HepG2 (cell line): ENCODE measurements around the gene LMAN2. TPM values are rescaled to one million over a fixed set of nuclear protein-coding genes. Genes with fewer than 3 reads are reported as not detected.

ENCODE experiments used
- ATAC-seq: fragments of 200-7000 bp; cut with Tn5 transposase; 3 replicates; pipeline ENCODE4 v1.9.1; 2020; ENCODE audit warnings: mild to moderate bottlenecking, moderate library complexity
- BruUV-seq: library from RNA; stranded (reverse); fragments of 400-500 nt; replicated peaks from 2 replicates; lab custom pipeline; 2021; lab: Mats Ljungman, UMichigan
- CTCF ChIA-PET: fragments of 300-600 bp; formaldehyde crosslinking; extraction: SDS; loops from one replicate; lab custom pipeline; 2021; ENCODE audit warnings: low total read pairs, inconsistent platforms, low intra/inter-chr PET ratio; lab: Yijun Ruan, JAX
- POLR2A ChIA-PET: fragments of 350-600 bp; sonication (Branson Sonifier 250); formaldehyde crosslinking; loops from one replicate; lab custom pipeline; 2020; ENCODE audit warnings: antibody characterized with exemption, inconsistent platforms; lab: Yijun Ruan, JAX
- DNase-seq: peaks from one replicate; pipeline ENCODE4 v3.0.0-alpha.2; 2015; ENCODE audit warnings: low spot score
- FAIRE-seq: peaks from 3 replicates; lab custom pipeline; 2011; peaks lifted over from hg19 to GRCh38; lab: Jason Lieb, UNC
- H2AFZ ChIP-seq: one replicate; pipeline ENCODE4 v1.6.1; 2011; ENCODE audit warnings: low read length, inconsistent platforms
- H3K27ac ChIP-seq: fragments of 300-600 bp; 3 replicates; pipeline ENCODE4 v1.8.0; 2011; ENCODE audit warnings: mixed run types, mild to moderate bottlenecking, mixed read lengths, low read length, inconsistent platforms; ENCODE audit not compliant: insufficient read depth; ENCODE audit errors: extremely low read length
- H3K27me3 ChIP-seq, 2 experiments: fragments of 200-600 bp in 1 of 2; 2 replicates in 1 of 2; 3 replicates in 1 of 2; pipeline versions ENCODE4 v1.6.0 to v1.8.0; 2011; ENCODE audit warnings: low read length in 2 of 2, mild to moderate bottlenecking in 2 of 2, moderate library complexity in 2 of 2, inconsistent platforms in 1 of 2; ENCODE audit not compliant: insufficient read depth in 2 of 2, control insufficient read depth in 1 of 2
- H3K36me3 ChIP-seq, 2 experiments: fragments of 200-600 bp in 1 of 2; replicated peaks in 1 of 2; 2 replicates in 1 of 2; 3 replicates in 1 of 2; pipeline versions ENCODE4 v1.5.1 to v1.8.0; 2011; ENCODE audit warnings: low read length in 2 of 2, inconsistent platforms in 1 of 2; ENCODE audit not compliant: insufficient read depth in 2 of 2, control insufficient read depth in 1 of 2
- H3K4me1 ChIP-seq: 2 replicates; pipeline ENCODE4 v1.5.1; 2012; ENCODE audit warnings: low read length, inconsistent platforms; ENCODE audit not compliant: insufficient read depth
- H3K4me2 ChIP-seq: 2 replicates; pipeline ENCODE4 v1.6.0; 2011; ENCODE audit warnings: low read depth, low read length, inconsistent platforms
- H3K4me3 ChIP-seq, 3 experiments: fragments of 200-600 bp in 1 of 3; sonication (generic), shearing (Covaris generic) in 1 of 3; replicated peaks in 1 of 3; 2 replicates each; pipeline ENCODE4 v1.5.1; 2011 to 2016; ENCODE audit warnings: low read length in 3 of 3, inconsistent platforms in 2 of 3, low read depth in 2 of 3, mild to moderate bottlenecking in 2 of 3, control low read depth in 1 of 3, mixed read lengths in 1 of 3; ENCODE audit not compliant: insufficient read depth in 1 of 3
- H3K79me2 ChIP-seq: one replicate; pipeline ENCODE4 v1.6.1; 2011; ENCODE audit warnings: low read length, inconsistent platforms; ENCODE audit not compliant: insufficient read depth
- H3K9ac ChIP-seq: 2 replicates; pipeline ENCODE4 v1.6.0; 2011; ENCODE audit warnings: mild to moderate bottlenecking, low read depth, low read length, inconsistent platforms; ENCODE audit not compliant: insufficient read depth
- H3K9me3 ChIP-seq: 2 replicates; pipeline ENCODE4 v1.5.1; 2012; ENCODE audit warnings: mild to moderate bottlenecking, low read length
- H4K20me1 ChIP-seq: 2 replicates; pipeline ENCODE4 v1.6.0; 2011; ENCODE audit warnings: inconsistent platforms, mild to moderate bottlenecking, low read length, moderate library complexity; ENCODE audit not compliant: insufficient read depth
- ESRRA ChIP-seq: sonication (generic); formaldehyde crosslinking; IDR thresholded peaks from 2 replicates; pipeline ENCODE4 v1.5.1; 2020; ENCODE audit warnings: mild to moderate bottlenecking, low read depth, missing genetic modification reagents
- FOXM1 ChIP-seq: sonication (generic); formaldehyde crosslinking; IDR thresholded peaks from 2 replicates; pipeline ENCODE4 v1.5.0; 2020; ENCODE audit warnings: missing genetic modification reagents
- FOXO4 ChIP-seq: sonication (generic); formaldehyde crosslinking; conservative IDR thresholded peaks from 2 replicates; pipeline ENCODE4 v1.8.1; 2023; ENCODE audit warnings: missing genetic modification reagents
- NFKBIZ ChIP-seq: IDR thresholded peaks from 2 replicates; pipeline ENCODE4 v1.6.1; 2018; ENCODE audit warnings: missing genetic modification reagents, missing compliant biosample characterization
- SKI ChIP-seq: fragments of 450-650 bp; IDR thresholded peaks from one replicate; pipeline ENCODE4 v1.6.1; 2018; ENCODE audit warnings: mild to moderate bottlenecking; ENCODE audit not compliant: partially characterized antibody
- ZNF317 ChIP-seq: sonication (generic); formaldehyde crosslinking; IDR thresholded peaks from 2 replicates; pipeline ENCODE4 v1.5.0; 2020; ENCODE audit warnings: mild to moderate bottlenecking, missing genetic modification reagents
- ZNF703 ChIP-seq: sonication (generic); formaldehyde crosslinking; IDR thresholded peaks from 2 replicates; pipeline ENCODE4 v1.5.1; 2020; ENCODE audit warnings: missing genetic modification reagents, mild to moderate bottlenecking, moderate library complexity, borderline replicate concordance
- WGBS: methylation state at CpG from one replicate; pipeline ENCODE4 v1.1.6; 2017; ENCODE audit warnings: low lambda C conversion rate; 5-methylcytosine and 5-hydroxymethylcytosine counted together
- in situ Hi-C: cut with HindIII; loops from 2 replicates; pipeline ENCODE4 v1.10.0; 2017; ENCODE audit warnings: low pct_unique_long_range_greater_than_20kb; ENCODE audit not compliant: extremely low pct_ligation_motif_present
- intact Hi-C: fragments of 100-400 bp; cut with micrococcal nuclease; formaldehyde crosslinking; loops from one replicate; pipeline ENCODE4 v1.10.0; 2022; ENCODE audit not compliant: unreplicated experiment
- polyA plus RNA-seq, 8 experiments: library from polyadenylated mRNA; depleted of rRNA in 3 of 8; stranded (reverse) in 7 of 8; unstranded in 1 of 8; fragments of >200 nt; fragmentation: Illumina TruSeq in 4 of 8; extraction: Trizol in 4 of 8; gene quantifications; 2 replicates each; pipeline versions ENCODE4 v1.2.1 to v1.2.3, GENCODE V29; 2011 to 2016; ENCODE audit warnings: low read depth in 4 of 8, missing spikeins in 1 of 8, mixed read lengths in 1 of 8; ENCODE audit not compliant: insufficient read depth in 1 of 8
- total RNA-seq, 5 experiments: library from RNA; depleted of rRNA; stranded (reverse); fragments of >200 nt; fragmentation: Illumina TruSeq; extraction: Trizol; gene quantifications; 2 replicates each; pipeline ENCODE4 v1.2.3, GENCODE V29; 2016; ENCODE audit warnings: low read depth in 1 of 5
- TF ChIP-seq, protein P1 (sequence below): sonication (generic); formaldehyde crosslinking; conservative IDR thresholded peaks from 2 replicates; pipeline ENCODE4 v1.4.0; 2020; ENCODE audit warnings: missing genetic modification reagents

The LMAN2 gene
- total and polyA plus RNA-seq, 2 of the 13 experiments (the other 11 are each of a cell fraction or from before 2014, with no cell fraction given) = 191 to 197 TPM

- Histone ChIP-seq H3K79me2 (no peaks in the 10 kb centered on the region), H3K27ac (no peak overlapping the region), H2AFZ (no peak overlapping the region), H4K20me1 (no peaks in the 10 kb centered on the region), H3K4me2 (no peak overlapping the region), H3K36me3 (peaks cover 0 to 6% of the 10 kb centered on the region in 2 experiments; a peak in 3 of 5 replicates), H3K4me3 (no peak overlapping the region), H3K4me1 (peaks cover 9% of the 10 kb centered on the region), H3K27me3 (peaks cover 1 to 10% of the 10 kb centered on the region in 2 experiments; a peak in 2 of 5 replicates), H3K9me3 (no peaks in the 10 kb centered on the region), H3K9ac (no peak overlapping the region)
- ChIA-PET POLR2A (no interaction called here), CTCF (no interaction called here)
- TF ChIP-seq ZNF317 (CRISPR knock-in tag) (no peak), NFKBIZ (CRISPR knock-in tag) (no peak), FOXM1 (CRISPR knock-in tag) (no peak), FOXO4 (no peak), ZNF703 (CRISPR knock-in tag) (no peak), SKI (no peak), ESRRA (CRISPR knock-in tag) (no peak)
- TF ChIP-seq, protein P1, sequence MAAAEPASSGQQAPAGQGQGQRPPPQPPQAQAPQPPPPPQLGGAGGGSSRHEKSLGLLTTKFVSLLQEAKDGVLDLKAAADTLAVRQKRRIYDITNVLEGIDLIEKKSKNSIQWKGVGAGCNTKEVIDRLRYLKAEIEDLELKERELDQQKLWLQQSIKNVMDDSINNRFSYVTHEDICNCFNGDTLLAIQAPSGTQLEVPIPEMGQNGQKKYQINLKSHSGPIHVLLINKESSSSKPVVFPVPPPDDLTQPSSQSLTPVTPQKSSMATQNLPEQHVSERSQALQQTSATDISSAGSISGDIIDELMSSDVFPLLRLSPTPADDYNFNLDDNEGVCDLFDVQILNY (CRISPR knock-in tag) = no peak
- no TSS peak for BruUV-seq
- no peak for FAIRE-seq
- 47% methylated on average over 4 of the region's 4 CpGs for WGBS
- intact Hi-C loops (no loop called here), in situ Hi-C loops (no loop called here)
- no peak for DNase-seq
- ATAC-seq = no peak; the same call in 2 of the 3 replicates
Measured at GRCh38 chr5:177296581-177296980, 54.9 kb downstream of the LMAN2 start.
